Epithelial cell of proximal tubule (primary cell): ENCODE measurements around the gene SBF1. TPM values are rescaled to one million over a fixed set of nuclear protein-coding genes. Genes with fewer than 3 reads are reported as not detected.

Source experiments
- DNase-seq: peaks from one replicate; pipeline ENCODE4 v3.0.0-alpha.2; 2011; ENCODE audit warnings: low read depth
- H3K4me3 ChIP-seq: 2 replicates; pipeline ENCODE4 v1.5.1; 2011; ENCODE audit warnings: low read depth, mild to moderate bottlenecking, low read length
- total RNA-seq: library from RNA; depleted of rRNA; stranded (reverse); fragments of >200 nt; gene quantifications from 2 replicates; pipeline ENCODE4 v1.2.3, GENCODE V29; 2015
- TF ChIP-seq, protein P1 (sequence below): conservative IDR thresholded peaks from 2 replicates; pipeline ENCODE4 v1.5.1; 2012; ENCODE audit warnings: low read depth, mild to moderate bottlenecking, low read length

Gene SBF1
- total RNA-seq, 1 donor from 2014 or later, result 56.6 TPM

GRCh38 chr22:50439314-50439870 lies 35.4 kb downstream of the SBF1 start:
- DNase-seq, result no peak
- TF ChIP-seq, protein P1, sequence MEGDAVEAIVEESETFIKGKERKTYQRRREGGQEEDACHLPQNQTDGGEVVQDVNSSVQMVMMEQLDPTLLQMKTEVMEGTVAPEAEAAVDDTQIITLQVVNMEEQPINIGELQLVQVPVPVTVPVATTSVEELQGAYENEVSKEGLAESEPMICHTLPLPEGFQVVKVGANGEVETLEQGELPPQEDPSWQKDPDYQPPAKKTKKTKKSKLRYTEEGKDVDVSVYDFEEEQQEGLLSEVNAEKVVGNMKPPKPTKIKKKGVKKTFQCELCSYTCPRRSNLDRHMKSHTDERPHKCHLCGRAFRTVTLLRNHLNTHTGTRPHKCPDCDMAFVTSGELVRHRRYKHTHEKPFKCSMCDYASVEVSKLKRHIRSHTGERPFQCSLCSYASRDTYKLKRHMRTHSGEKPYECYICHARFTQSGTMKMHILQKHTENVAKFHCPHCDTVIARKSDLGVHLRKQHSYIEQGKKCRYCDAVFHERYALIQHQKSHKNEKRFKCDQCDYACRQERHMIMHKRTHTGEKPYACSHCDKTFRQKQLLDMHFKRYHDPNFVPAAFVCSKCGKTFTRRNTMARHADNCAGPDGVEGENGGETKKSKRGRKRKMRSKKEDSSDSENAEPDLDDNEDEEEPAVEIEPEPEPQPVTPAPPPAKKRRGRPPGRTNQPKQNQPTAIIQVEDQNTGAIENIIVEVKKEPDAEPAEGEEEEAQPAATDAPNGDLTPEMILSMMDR, result no peak
- no peak overlapping the region for H3K4me3 ChIP-seq

GRCh38 chr22:50438305-50439275 lies 36.2 kb downstream of the SBF1 start:
- no peak for DNase-seq
- TF ChIP-seq, protein P1, result no peak
- H3K4me3 ChIP-seq, result no peak overlapping the region

- H3K4me3 ChIP-seq, result no peak overlapping the region
- no peak for DNase-seq
- TF ChIP-seq, protein P1, result no peak
Measured at GRCh38 chr22:50437511-50438304, 37.1 kb downstream of the SBF1 start.

DNA sequence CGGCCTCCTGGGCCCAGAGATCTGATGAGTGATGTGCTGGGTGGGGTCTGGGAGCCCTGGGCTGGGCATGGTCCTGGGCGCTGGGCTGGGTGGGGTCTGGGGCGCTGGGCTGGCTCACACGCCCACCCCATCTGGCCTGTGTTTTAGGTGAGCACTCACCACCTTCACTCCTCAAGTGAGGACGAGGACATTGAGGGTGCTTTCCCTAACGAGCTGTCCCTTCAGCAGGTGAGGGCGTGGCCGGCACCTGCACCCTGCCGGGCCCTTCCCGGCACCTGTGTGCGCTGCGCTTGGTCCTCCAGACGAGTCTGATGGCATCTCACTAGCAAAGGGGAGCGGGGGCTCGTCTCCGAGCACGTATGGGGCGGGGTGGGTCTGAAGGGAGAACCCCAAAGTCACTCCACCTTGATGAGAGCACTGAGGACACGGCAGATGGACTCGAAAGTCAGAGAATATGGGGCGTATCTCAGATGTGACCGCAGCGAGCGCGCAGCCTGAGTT lies 37.9 kb downstream of the SBF1 start:
- no peak for DNase-seq

GRCh38 chr22:50436015-50436830 lies 38.6 kb downstream of the SBF1 start:
- no peak overlapping the region for H3K4me3 ChIP-seq
- TF ChIP-seq, protein P1, result no peak
- no peak for DNase-seq

More for the DNA sequence above, 37.9 kb downstream of the SBF1 start:
- H3K4me3 ChIP-seq, result no peak overlapping the region
- TF ChIP-seq, protein P1, result no peak

- no peak overlapping the region for H3K4me3 ChIP-seq
- TF ChIP-seq, protein P1, result no peak
- no peak for DNase-seq
Measured at GRCh38 chr22:50435291-50436014, 39.4 kb downstream of the SBF1 start.
